Sigmoid colon (tissue), 4 donors: ENCODE data around the gene TTC3.

ENCODE experiments used
- POLR2AphosphoS5 ChIP-seq, 4 donors: sonication (generic); formaldehyde crosslinking; IDR thresholded peaks; one replicate each; pipeline ENCODE4 v1.6.1; 2017; ENCODE audit warnings: antibody characterized with exemption in 4 of 4
- TF ChIP-seq, protein P1 (sequence below), 4 experiments: fragments of 450-650 bp in 3 of 4; fragments of 200-600 bp in 1 of 4; IDR thresholded peaks; one replicate each; pipeline ENCODE4 v1.5.1; 2016 to 2019; ENCODE audit warnings: antibody characterized with exemption in 4 of 4, mild to moderate bottlenecking in 3 of 4, moderate library complexity in 2 of 4

DNA sequence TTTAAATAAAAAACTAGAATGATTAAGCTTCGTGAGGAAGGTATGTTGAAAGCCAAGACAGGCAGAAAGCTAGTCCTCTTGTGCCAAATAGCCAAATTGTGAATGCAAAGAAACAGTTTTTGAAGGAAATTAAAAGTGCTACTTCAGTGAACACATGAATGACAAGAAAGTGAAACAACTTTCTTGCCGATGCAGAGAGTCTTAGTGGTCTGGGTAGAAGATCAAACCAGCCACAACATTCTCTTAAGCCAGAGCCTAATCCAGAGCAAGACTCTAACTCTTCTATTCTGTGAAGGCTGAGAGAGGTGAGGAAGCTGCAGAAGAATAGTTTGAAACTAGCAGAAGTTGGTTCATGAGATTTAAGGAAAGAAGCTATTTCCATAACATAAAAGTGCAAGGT is 63.2 kb downstream of the TTC3 start:
- TF ChIP-seq, protein P1, sequence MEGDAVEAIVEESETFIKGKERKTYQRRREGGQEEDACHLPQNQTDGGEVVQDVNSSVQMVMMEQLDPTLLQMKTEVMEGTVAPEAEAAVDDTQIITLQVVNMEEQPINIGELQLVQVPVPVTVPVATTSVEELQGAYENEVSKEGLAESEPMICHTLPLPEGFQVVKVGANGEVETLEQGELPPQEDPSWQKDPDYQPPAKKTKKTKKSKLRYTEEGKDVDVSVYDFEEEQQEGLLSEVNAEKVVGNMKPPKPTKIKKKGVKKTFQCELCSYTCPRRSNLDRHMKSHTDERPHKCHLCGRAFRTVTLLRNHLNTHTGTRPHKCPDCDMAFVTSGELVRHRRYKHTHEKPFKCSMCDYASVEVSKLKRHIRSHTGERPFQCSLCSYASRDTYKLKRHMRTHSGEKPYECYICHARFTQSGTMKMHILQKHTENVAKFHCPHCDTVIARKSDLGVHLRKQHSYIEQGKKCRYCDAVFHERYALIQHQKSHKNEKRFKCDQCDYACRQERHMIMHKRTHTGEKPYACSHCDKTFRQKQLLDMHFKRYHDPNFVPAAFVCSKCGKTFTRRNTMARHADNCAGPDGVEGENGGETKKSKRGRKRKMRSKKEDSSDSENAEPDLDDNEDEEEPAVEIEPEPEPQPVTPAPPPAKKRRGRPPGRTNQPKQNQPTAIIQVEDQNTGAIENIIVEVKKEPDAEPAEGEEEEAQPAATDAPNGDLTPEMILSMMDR (IDR thresholded peaks at IDR 0.05): no peak
- no peak for TF ChIP-seq POLR2AphosphoS5 (IDR thresholded peaks at IDR 0.05)
